HG03060 (cell line): Measurements from ENCODE around the gene CRTAC1.

Source experiments
- ATAC-seq: cut with Tn5 transposase; IDR thresholded peaks from one replicate; pipeline ENCODE4 v1.9.1; 2021; ENCODE audit warnings: low read depth, moderate number of reproducible peaks; ENCODE audit not compliant: unreplicated experiment

The CRTAC1 gene

DNA sequence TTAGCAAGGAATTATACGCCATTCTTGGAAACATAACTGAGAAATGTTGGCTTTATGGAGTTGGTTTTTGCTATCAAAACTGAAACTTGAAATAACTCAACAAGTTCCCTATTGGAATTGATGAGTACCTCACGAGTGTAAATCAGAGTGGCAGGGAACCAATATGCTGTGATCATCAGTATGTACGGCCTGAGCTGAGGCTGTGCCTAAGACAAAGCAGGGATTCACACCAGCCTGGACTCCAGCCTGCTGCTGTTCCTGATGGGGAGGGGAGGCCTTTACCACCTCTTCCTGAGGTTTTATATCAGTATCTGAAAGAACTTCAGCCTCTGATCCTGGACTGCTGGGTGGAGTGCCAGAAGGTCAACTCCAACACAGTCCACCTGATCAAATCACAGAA is 52.7 kb downstream of the CRTAC1 start:
- no peak for ATAC-seq

DNA sequence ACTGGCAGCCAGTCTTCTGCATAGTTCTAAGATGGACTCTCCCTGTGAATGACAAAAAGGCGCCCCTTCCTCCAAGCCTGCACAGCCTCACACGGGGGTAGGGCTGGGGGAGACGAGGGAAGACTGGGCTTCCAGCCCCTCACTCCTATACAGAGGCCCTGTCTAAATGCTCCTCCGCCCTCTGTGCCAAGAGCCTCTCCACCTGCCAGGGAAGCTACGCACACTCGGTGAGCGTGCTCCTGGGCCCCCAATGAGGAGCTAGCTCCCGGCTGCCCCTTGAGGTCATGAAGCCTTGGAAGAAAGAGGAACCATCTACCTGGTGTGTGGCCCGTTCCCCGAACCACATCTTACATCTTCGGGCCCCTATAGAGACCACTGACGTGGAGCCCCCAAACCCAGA is 54.8 kb downstream of the CRTAC1 start:
- ATAC-seq, result no peak

DNA sequence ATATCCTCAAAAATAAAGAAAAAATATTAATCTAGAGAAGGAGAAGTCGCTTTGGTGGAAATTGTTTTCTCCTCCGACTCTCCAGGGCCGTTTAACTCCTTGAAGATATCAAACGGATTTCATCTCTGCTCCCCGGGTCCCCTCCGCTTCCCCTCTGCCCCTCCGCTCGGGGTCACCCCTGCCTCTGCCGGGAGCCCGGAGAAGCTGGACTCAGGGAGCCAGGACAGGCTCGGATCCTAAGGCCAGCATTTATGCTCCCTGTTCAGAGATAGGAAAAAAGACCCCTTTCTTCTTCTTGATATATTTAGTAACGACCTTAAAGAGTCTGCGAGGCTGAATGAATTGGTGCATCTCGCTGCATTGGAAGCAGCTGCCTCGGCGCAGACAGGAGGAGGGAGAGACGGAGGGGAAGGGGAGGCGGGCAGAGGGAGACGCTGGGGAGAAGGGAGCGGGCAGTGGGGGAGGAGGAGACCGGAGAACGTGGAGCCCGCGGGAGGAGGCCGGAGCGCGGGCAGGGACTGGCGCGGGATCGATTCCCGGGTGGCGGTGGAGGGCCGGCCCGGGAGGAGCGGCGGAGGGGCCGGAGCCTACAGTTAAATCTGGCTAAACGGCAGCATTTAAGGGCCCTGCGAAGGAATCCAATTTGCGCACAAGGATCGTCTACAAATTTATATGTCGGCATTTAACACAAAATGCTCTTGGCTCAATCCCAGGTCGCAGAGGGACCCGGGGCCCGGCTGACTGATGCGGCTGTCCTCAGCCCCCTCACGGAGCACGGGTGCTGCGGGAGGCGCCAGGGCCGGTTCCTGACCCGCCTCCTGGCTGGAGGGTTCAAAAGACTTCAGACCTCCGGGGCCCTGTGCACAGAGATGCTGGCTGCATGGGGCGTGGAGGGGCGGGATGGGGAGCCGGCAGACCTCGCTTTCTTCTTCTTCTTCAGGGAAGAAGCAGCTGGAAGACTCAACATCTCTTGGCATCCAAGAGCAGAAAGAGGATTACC is 55.6 kb downstream of the CRTAC1 start:
- ATAC-seq, result no peak

DNA sequence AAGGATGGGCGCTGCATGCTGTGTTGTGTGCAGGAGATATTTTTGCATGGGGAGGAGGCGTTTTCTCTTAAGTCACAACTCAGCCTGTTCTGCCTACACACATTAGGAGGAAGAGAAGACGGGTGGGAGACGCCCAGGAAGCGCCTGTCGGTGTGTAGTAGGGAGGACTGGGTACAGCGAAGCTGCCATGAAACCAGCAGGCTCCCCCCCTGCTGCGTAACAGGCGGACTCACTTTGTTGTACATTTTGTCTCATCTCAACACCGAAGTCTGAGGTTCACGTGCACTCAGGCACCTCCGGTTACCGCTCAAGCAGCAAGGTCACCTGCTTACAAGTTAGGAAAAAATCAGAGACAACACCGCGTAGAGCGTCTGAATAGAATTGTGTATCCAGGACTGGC is 56.3 kb downstream of the CRTAC1 start:
- ATAC-seq, result no peak

DNA sequence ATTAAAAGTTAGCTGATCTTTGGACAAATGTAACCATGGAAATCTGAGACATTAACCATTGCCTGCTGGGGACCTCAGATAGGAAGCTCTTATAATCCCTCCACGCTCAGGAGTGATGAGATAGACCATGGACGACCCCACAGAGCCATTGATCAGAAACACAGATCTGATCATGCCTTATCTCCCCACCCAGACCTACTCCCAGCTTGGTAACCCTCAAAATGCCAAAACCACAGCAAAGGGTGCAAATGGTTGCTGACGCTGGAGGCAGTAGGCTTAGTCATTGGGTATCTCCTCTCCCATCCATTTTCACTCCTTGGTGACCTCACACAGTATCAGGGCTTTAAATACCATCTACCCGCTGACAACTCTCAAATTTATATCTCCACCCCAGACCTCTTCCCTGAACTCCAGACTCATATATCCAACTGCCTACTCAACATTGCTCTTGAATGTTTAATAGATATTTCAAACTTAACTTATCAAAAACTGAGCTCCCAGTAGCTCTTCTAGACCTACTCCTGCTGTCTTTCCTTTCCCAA is 60.8 kb downstream of the CRTAC1 start:
- no peak for ATAC-seq

DNA sequence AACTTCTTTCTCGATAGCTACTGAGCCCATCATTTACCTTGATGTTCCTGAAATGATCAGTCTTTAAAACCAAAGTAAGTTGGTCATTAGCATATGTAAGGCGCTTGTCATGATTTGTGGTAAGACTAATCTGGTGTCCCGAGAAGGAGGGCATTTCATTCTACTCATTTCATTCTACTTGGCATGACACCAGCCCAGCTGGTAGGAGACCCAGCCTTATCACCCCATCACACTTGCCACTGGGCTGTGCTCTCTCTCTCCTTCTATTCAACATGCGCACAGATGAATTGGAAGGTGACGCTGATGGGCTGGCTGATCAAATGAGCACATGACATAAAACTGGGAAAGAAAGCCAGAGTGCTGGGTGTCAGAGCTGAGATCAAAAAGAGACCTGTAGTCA is 65.7 kb downstream of the CRTAC1 start:
- ATAC-seq, result no peak

DNA sequence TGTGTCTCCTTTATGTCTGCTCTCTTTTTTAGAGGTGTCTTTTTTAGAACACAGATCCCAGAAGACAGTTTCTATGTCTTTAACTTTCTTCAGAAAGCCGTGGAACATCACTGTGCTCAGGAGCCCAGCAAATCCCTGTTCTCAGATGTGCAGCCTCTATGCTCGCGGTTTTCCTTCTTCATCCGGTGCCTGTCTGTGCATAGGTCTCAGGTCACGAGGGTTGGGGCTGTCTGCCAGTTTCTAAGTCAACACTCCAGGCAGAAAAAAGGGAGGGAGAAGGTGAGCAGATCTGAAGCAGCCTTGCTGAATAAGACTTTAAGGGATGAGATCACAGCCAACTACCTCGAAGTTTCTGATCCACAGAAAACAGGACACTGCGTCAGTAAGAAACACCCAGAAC is 68.5 kb downstream of the CRTAC1 start:
- ATAC-seq, result no peak

DNA sequence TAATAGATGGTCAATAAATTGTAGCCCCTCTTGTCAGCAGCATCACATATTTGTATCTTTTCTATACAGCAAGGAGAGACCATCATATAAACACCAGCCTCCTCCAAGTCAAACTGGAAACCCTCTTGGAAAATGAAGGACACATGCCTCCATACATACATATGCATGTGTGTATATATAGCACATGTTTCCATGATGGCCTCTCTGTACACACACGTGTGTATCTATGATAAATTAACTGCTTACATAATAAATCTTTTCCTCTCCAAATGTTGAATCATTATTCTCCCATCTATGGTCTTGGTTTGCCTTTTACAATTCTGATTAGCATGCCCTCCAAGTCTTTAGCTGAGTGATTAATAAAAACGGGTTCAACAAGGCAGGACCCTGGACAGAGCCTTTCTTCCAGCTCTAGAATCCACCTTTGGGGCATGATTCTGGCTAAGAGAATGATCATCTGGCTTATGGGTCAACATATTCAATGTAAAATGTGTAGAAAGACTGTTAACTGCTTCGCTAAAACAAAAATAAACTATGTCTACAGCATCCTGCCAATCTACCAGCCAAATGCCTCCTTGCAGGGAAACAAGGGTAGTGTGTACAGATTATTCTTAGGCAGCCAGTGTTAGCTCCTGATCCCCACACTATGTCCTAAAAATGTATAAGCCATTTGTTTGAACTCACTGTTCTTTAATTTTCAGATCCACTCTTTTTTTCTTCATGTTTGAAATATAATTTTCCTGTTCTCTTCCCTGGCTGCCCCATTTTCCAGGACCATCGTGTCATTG is 70.0 kb downstream of the CRTAC1 start:
- ATAC-seq, result no peak

DNA sequence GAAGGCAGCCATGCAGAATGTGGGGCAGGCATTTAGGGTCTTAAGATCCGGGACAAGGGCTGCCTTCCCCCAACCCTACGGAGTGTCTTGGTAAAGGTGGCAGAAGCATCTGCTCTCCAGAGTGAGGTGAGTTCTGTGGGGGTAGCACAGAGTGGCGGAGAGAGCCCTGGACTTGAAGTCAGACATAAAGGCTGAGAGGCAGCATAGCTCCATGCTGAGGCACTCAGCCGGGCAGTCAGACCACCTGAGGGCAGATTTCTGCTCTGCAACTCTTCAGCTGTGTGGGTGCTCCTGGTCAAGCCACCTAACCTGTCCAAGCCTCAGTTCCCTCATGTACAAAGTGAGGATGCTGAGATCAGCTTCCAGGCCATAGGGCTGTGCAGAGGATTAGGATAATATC is 81.0 kb downstream of the CRTAC1 start:
- no peak for ATAC-seq

DNA sequence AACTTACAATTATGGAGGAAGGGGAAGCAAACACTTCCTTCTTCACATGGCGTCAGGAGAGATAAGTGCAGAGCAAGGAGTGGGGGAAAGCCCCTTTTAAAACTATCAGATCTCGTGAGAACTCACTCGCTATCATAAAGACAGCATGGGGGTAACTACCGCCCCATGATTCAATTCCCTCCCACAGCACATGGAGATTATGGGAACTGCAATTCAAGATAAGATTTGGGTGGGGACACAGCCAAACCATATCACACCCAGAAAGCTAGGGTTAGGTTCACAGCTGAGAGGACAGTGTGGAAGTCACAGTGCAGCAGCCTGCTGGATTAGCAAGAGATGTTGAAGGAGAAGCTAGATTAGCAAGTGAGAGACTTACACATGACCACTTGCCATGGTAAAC is 81.6 kb downstream of the CRTAC1 start:
- no peak for ATAC-seq

DNA sequence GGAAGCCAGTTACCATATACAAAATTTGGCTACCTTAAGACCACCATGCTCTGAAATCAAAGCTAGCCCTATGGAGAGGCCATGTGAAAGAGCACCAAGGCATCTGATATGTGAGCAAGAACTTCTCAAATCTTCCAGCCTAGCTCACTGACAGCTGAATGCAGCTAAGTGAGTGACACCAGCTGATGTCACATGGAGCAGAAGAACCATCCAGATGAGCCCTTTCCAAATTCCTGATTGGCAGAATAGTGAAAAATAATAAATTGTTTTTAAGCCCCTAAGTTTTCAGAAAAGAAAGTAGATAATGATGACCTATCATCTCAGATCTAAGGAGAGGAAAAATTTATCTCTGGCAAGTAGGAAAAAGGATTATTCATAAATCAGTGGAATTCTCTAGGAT is 85.6 kb downstream of the CRTAC1 start:
- no peak for ATAC-seq

DNA sequence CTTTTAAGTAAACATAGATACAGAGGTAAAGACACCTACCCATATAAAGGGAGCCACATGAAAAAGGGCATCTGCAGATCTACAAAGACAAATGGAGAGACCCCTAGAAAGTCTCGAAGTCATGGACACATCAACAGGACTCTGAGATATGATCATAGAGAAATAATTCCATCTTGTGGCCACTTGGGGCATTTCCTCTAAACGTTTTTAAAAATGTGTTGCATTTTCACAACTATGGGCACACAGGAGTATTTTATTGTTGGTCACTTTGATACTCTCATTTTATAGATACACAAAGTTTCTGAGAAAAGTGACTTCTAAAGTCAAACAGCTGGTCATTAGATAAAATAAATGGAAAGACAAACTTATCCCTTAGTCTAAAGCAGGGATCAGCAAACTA is 87.1 kb downstream of the CRTAC1 start:
- ATAC-seq, result no peak

DNA sequence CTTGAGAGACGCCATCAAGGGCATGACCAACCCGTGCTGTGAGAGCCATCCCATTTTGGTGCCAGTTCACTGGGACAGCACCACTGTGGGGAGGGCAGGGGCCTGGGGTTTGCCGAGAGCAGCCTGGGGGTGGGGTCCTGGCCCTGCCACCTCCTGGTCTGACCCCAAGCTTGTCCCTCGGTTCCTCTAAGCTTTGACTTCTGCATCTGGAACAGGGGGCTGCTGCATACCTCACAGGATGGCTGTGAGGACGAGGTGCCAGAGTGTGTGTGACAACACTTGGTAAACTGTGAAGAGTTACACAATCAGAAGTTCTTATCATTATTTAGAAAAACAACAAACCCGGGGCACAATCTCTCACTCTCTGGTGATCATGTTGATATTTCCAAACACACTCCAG is 89.9 kb downstream of the CRTAC1 start:
- ATAC-seq, result no peak

DNA sequence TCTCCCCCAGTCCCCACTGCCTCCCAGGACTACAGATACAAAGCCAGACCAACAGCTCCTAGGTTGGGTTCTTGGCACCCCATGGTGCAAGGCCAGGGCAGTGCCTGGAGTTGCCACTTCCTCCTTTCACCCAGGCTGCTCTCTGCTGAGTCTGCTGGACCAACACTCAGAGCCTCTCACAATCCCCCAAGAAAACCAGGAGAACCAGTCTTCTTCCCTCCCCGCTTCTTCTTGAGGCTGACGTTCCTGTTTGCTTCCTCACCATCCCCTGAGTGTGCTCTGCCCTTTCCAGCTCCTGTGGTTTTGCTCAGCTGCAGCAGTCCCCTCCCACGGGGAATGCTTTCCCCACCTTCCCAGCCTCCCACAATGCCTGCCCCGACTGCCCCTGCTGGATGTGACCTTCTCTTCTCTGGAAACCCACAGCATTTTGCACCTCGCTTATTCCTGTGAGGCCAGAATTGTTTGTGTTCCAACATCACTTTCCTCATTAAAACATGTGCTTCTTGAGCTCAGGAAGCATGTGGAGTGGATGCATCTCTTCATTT is 90.9 kb downstream of the CRTAC1 start:
- ATAC-seq, result no peak

DNA sequence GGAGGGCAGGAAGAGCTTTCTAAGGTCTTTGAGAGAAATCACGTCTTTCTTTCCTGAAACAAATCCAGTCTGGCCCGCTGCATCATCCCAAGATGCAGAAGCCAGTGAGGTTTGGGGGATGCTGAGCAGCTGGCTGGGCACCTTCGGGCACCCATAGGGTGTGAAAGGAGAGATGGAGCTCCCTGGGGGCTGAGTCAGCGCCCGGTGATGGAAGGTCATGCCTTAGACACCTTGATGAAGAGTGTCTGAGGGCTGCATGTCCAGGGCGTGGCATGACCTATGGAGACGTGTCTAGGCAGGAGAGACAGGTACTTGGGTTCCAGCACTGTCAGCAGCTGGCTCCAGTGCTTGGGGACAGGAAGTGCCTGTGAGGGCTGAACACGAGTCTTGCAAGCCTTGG is 92.5 kb downstream of the CRTAC1 start:
- no peak for ATAC-seq

DNA sequence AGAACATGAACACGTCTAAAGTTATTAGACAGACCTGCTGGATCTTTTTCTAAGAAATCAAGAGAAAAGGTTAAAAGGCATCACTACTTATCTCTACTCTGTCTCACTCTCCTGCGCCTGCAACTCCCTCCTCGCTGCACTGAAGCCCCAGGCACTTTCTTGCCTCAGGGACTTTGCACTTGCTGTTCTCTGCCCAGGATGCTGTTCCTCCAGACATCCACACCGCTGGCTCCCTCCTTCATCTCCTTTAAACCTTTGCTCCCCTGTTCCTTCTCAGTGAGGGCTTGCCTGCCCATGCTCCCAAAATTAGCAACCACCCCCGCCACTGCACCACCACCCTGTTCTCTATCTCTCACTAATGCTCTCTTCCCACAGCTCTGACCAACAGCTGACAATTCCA is 93.4 kb downstream of the CRTAC1 start:
- no peak for ATAC-seq

DNA sequence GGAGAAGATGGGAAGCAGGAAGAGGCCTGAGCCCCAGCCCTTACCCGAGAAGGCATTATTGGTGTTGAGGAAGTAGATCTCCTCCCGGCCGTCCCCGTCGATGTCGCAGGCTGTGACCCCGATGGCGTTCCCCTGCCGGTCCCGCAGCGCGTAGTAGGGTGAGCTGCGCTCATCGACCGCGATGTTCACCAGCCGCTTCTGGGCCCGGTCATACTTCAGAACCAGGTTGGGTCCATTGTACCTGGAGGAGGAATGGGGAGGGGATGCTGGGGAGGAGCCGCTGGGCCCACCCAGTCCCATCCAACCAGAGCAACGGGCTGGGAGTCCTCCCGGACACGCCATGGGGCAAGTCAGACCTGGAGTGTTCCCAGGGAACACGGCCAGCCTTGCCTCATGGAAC is 94.3 kb downstream of the CRTAC1 start:
- no peak for ATAC-seq

DNA sequence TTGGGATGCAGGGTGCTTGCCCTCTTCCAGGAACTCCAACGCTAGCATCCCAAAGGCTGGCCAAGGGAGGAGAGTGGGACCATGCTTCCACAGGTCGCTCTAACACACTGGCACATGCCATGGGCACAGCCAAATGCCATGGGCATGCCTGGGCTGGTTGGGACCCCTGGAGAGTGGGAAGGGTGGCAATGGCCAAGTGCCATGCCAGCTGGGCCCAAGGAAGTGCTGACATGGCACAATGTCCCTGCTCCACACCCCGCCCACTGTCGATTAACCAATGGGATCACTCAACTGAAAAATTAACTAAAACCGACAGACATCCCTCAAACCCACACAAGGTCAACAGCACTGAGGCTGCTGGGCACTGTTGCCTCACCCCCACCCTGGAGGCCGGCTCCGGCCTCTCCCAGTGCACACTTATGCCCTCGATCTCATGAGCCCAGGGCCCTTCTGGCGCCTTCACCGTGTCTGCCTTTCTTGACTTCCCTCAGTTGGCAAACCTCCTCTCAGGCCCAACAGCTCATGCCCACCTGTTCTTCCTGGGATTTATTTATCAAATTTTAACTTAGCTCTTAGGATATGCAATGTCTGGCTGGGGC is 97.4 kb downstream of the CRTAC1 start:
- no peak for ATAC-seq

DNA sequence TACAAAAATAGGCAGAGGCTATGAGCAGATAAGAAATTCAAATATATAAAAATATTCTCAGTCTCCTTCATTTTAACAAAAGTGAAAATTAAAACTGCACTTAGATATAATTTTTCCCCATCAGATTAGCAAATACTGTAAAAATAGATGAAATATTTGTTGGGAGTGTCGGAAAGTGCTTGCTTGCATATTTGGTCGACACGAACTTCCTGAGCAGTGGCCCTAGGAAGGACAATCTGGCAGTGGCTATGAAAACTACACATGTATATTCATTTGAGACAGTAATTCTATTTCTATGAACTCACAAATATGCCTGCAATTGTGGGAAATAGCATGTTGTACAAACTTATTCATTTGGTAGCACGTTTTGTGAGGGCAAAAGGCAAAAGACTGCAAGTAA is 99.4 kb downstream of the CRTAC1 start:
- ATAC-seq, result no peak

DNA sequence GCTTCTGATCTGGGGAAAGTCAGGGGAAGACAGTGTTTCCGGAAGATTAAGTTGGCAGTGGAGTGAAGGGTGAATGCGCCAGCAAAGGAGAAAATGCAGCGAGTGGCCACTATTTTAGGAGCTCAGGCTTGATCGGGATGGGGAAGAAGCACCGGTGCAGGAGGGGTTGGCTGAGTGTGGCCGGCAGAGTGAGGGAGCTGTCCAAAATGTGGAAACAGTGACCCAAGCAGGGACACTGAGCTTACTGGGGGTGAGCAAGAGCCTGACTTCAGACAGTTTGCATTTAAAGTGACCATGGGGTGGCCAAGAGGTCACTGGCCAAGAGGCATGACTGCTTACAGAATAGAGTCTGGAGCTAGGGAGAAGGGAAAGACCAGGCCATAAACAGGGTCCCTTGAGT is 101.5 kb downstream of the CRTAC1 start:
- no peak for ATAC-seq

DNA sequence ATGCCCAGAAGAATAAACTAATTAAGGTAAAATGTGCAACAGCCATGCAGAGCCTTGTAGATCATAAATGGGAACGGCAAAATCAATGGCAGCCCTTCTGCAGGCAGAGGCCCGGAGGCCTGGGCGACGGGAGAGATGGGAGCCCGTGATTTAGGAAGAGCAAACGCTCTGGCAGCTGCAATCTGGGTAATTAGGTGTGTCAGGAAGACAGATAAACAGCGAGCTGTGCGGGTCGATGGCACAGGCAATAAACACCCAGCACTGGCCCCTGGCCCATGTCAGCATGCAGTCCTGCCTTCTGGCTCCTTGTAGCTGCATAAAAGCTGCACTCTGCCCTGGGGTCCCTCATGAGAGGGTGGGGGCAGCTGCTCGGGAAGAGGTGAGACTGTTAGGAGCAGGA is 102.8 kb downstream of the CRTAC1 start:
- no peak for ATAC-seq
